WI38 (cell line): ENCODE results near the gene CHST12.

ENCODE experiments used
- H3K4me3 ChIP-seq: 2 replicates; pipeline ENCODE4 v1.5.1; 2011; ENCODE audit warnings: low read depth, mild to moderate bottlenecking, control low read depth, low read length
- CTCF ChIP-seq: IDR thresholded peaks from 2 replicates; pipeline ENCODE4 v1.5.1; 2012; ENCODE audit warnings: low read depth, mild to moderate bottlenecking, control low read depth, low read length

Gene CHST12

GRCh38 chr7:2379161-2379560, 24.2 kb upstream of the CHST12 start:
- no peak for TF ChIP-seq CTCF
- H3K4me3 ChIP-seq = no peak overlapping the region

GRCh38 chr7:2379821-2380450, 23.5 kb upstream of the CHST12 start:
- no peak overlapping the region for H3K4me3 ChIP-seq
- TF ChIP-seq CTCF = no peak

- no peak for TF ChIP-seq CTCF
These were observed 22.9 kb upstream of the CHST12 start for GRCh38 chr7:2380461-2380860.

GRCh38 chr7:2381227-2381626, 22.2 kb upstream of the CHST12 start:
- no peak for TF ChIP-seq CTCF
- H3K4me3 ChIP-seq = no peak overlapping the region

More at GRCh38 chr7:2380461-2380860, 22.9 kb upstream of the CHST12 start:
- H3K4me3 ChIP-seq = no peak overlapping the region

GRCh38 chr7:2381881-2382509, 21.4 kb upstream of the CHST12 start:
- H3K4me3 ChIP-seq = no peak overlapping the region
- no peak for TF ChIP-seq CTCF

- no peak overlapping the region for H3K4me3 ChIP-seq
- TF ChIP-seq CTCF = no peak
These were observed 19.7 kb upstream of the CHST12 start for GRCh38 chr7:2383543-2384274.
